GM12878 (cell line): ENCODE measurements around the gene DHRS1. TPM values are rescaled to one million over a fixed set of nuclear protein-coding genes. Genes with fewer than 3 reads are reported as not detected.

Experiments used
- ATF7 ChIP-seq: fragments of 450-650 bp; IDR thresholded peaks from 2 replicates; pipeline ENCODE4 v1.6.1; 2016; ENCODE audit warnings: low read depth, mild to moderate bottlenecking
- CHD4 ChIP-seq: fragments of 200-600 bp; sonication (generic); IDR thresholded peaks from 2 replicates; pipeline ENCODE4 v1.6.1; 2016; ENCODE audit warnings: mild to moderate bottlenecking
- CREB1 ChIP-seq: IDR thresholded peaks from 2 replicates; pipeline ENCODE4 v1.6.1; 2012; ENCODE audit warnings: low read depth, mild to moderate bottlenecking, inconsistent platforms
- CREM ChIP-seq: IDR thresholded peaks from 2 replicates; pipeline ENCODE4 v1.6.1; 2014; ENCODE audit warnings: antibody characterized with exemption, low read depth
- E2F4 ChIP-seq: IDR thresholded peaks from 2 replicates; pipeline ENCODE4 v1.6.1; 2012; ENCODE audit warnings: low read depth, low read length, improper control_type of control experiment
- E4F1 ChIP-seq: fragments of 450-650 bp; IDR thresholded peaks from 2 replicates; pipeline ENCODE4 v1.6.1; 2018; ENCODE audit warnings: borderline replicate concordance, mild to moderate bottlenecking; ENCODE audit not compliant: partially characterized antibody
- EED ChIP-seq: sonication (generic); IDR thresholded peaks from 2 replicates; pipeline ENCODE4 v1.6.1; 2016; ENCODE audit warnings: antibody characterized with exemption, low read depth
- ESRRA ChIP-seq: IDR thresholded peaks from 2 replicates; pipeline ENCODE4 v1.6.1; 2012; ENCODE audit warnings: mild to moderate bottlenecking, low read length, improper control_type of control experiment
- HDAC6 ChIP-seq: fragments of 200-600 bp; sonication (generic); IDR thresholded peaks from one replicate; pipeline ENCODE4 v1.8.0; 2017; ENCODE audit warnings: antibody characterized with exemption; ENCODE audit not compliant: unreplicated experiment
- IRF4 ChIP-seq: IDR thresholded peaks from 2 replicates; pipeline ENCODE4 v1.6.1; 2011; ENCODE audit warnings: low read depth, low read length
- MEF2A ChIP-seq: IDR thresholded peaks from 2 replicates; pipeline ENCODE4 v1.6.1; 2011; ENCODE audit warnings: low read depth, mild to moderate bottlenecking, low read length, moderate library complexity; ENCODE audit not compliant: insufficient read depth
- MYC ChIP-seq: IDR thresholded peaks from 2 replicates; pipeline ENCODE4 v1.6.1; 2011; ENCODE audit warnings: mild to moderate bottlenecking, low read length, moderate library complexity, inconsistent platforms; ENCODE audit not compliant: insufficient read depth, insufficient replicate concordance, insufficient read length, severe bottlenecking
- NFXL1 ChIP-seq: fragments of 450-650 bp; IDR thresholded peaks from 2 replicates; pipeline ENCODE4 v1.6.1; 2017; ENCODE audit warnings: antibody characterized with exemption, mild to moderate bottlenecking, borderline replicate concordance
- PML ChIP-seq: IDR thresholded peaks from 2 replicates; pipeline ENCODE4 v1.6.1; 2012; ENCODE audit warnings: low read length, inconsistent platforms
- POLR2A ChIP-seq: IDR thresholded peaks from 2 replicates; pipeline ENCODE4 v1.6.1; 2011; ENCODE audit warnings: low read depth, mild to moderate bottlenecking, low read length
- POLR2AphosphoS2 ChIP-seq: IDR thresholded peaks from 2 replicates; pipeline ENCODE4 v1.6.1; 2011; ENCODE audit warnings: low read depth, mild to moderate bottlenecking, low read length, improper control_type of control experiment, moderate library complexity
- RCOR1 ChIP-seq: conservative IDR thresholded peaks from 2 replicates; pipeline ENCODE4 v1.6.1; 2012; ENCODE audit warnings: low read depth, low read length, improper control_type of control experiment
- SMARCA5 ChIP-seq: fragments of 450-650 bp; IDR thresholded peaks from 2 replicates; pipeline ENCODE4 v1.6.1; 2017; ENCODE audit warnings: mild to moderate bottlenecking
- SP1 ChIP-seq: IDR thresholded peaks from one replicate; pipeline ENCODE4 v1.6.1; 2011; ENCODE audit warnings: low read depth, low read length
- TAF1 ChIP-seq: IDR thresholded peaks from 2 replicates; pipeline ENCODE4 v1.6.1; 2011; ENCODE audit warnings: mild to moderate bottlenecking, low read depth, low read length, borderline replicate concordance
- TCF7 ChIP-seq: IDR thresholded peaks from 2 replicates; pipeline ENCODE4 v1.6.1; 2014; ENCODE audit warnings: antibody characterized with exemption, borderline replicate concordance
- ZBTB40 ChIP-seq: fragments of 450-650 bp; IDR thresholded peaks from 2 replicates; pipeline ENCODE4 v1.6.1; 2016; ENCODE audit warnings: mild to moderate bottlenecking, moderate library complexity, borderline replicate concordance
- polyA plus RNA-seq, 11 experiments: library from polyadenylated mRNA; depleted of rRNA in 4 of 11; unstranded in 6 of 11; stranded (reverse) in 5 of 11; fragments of >200 nt; fragmentation: Nextera tagmentation in 4 of 11; fragmentation: Illumina TruSeq in 1 of 11; extraction: Ambion mirVana in 4 of 11; extraction: Trizol in 1 of 11; gene quantifications; 1 replicate in 1 of 11; 2 replicates in 10 of 11; pipeline versions ENCODE4 v1.2.1 to v1.2.3, GENCODE V29; 2011 to 2016; ENCODE audit warnings: inconsistent platforms in 2 of 11, missing spikeins in 2 of 11, low read depth in 1 of 11
- total RNA-seq, 4 experiments: library from RNA; depleted of rRNA in 3 of 4; stranded (reverse); fragments of >200 nt in 3 of 4; fragmentation: Illumina TruSeq in 1 of 4; extraction: Trizol in 1 of 4; gene quantifications; 2 replicates each; pipeline versions ENCODE4 v1.2.1 to v1.2.3, GENCODE V29; 2013 to 2021

Gene DHRS1
- total and polyA plus RNA-seq, 10 of the 15 experiments (the other 5 are each of a cell fraction or from before 2014, with no cell fraction given), result 12.1 to 45.0 (median 25.7) TPM

GRCh38 chr14:24271134-24271833, 28.3 kb downstream of the DHRS1 start, which contains the start of gene RABGGTA (continued):
- no peak for TF ChIP-seq NFXL1
- TF ChIP-seq EED, result peak; percentile 62; the same call in 1 of the 2 replicates
- peak; percentile 61; the same call in 1 of the 2 replicates for TF ChIP-seq CREB1
- peak; percentile 93 for TF ChIP-seq POLR2A
- TF ChIP-seq TCF7, result no peak
- TF ChIP-seq ZBTB40, result peak; percentile 35; the same call in 1 of the 2 replicates
- TF ChIP-seq ATF7, result no peak; the same call in none of the 2 replicates
- no peak for TF ChIP-seq E4F1
- 0 out of 2 replicates have a peak, but pooled peaks have one; percentile 7 for TF ChIP-seq IRF4
- TF ChIP-seq CREM, result peak; percentile 86
- TF ChIP-seq SMARCA5, result peak; percentile 98
- TF ChIP-seq CHD4, result no peak
- TF ChIP-seq TAF1, result 0 out of 2 replicates have a peak, but pooled peaks have one; percentile 81
- TF ChIP-seq POLR2AphosphoS2, result peak; percentile 61; the same call in 1 of the 2 replicates
- TF ChIP-seq SP1, result peak; percentile 53
- peak; percentile 40 for TF ChIP-seq HDAC6
- peak; percentile 87 for TF ChIP-seq PML
- TF ChIP-seq RCOR1, result peak; percentile 92
- TF ChIP-seq ESRRA, result no peak
- no peak for TF ChIP-seq E2F4
- TF ChIP-seq MEF2A, result 0 out of 2 replicates have a peak, but pooled peaks have one; percentile 55
- TF ChIP-seq MYC, result peak; percentile 86
